NT2/D1 (cell line): ENCODE results near the gene PCAT6.

Experiments used
- SUZ12 ChIP-seq: IDR thresholded peaks from 2 replicates; pipeline ENCODE4 v1.6.1; 2011; ENCODE audit not compliant: insufficient read length, insufficient read depth; ENCODE audit errors: extremely low read depth
- ZNF274 ChIP-seq: IDR thresholded peaks from 2 replicates; pipeline ENCODE4 v1.6.1; 2011; ENCODE audit warnings: mild to moderate bottlenecking, low read depth, low read length

DNA sequence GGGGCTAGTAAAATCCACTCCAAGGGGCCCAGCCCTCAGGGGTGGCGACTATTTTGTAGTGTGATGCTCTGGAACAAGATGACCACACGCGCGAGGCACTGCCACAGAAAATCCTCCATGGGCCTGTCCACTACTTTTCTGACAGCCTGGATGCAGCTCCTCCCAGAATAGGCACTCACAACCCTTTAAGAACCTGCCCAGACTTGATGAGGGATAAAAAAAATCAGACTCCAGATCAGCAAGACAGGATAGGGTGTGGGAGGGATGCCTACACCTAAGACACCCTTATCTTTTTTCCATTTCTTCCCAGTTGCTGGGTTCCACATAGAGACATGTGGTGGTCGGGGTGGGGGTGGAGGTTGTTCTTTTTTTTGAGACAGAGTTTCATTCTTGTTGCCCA, 33.5 kb downstream of the PCAT6 start:
- TF ChIP-seq ZNF274 (no peak), SUZ12 (no peak)
